SK-N-SH treated with all-trans-retinoic acid at 6 μM for 48 hours (cell line): Measurements from ENCODE around the gene EAF1.

Experiments
- ARNTL ChIP-seq: fragments of 450-650 bp; formaldehyde crosslinking; IDR thresholded peaks from 2 replicates; pipeline ENCODE4 v1.5.0; 2020; ENCODE audit warnings: low read depth, mild to moderate bottlenecking, moderate library complexity, borderline replicate concordance
- BACH2 ChIP-seq: fragments of 250-450 bp; sonication (Bioruptor Pico); IDR thresholded peaks from 2 replicates; pipeline ENCODE4 v1.9.0; 2021; ENCODE audit warnings: mild to moderate bottlenecking, borderline replicate concordance
- ESRRG ChIP-seq: fragments of 250-450 bp; sonication (Bioruptor Pico); IDR thresholded peaks from 2 replicates; pipeline ENCODE4 v1.6.1; 2021; ENCODE audit warnings: mild to moderate bottlenecking
- OSR1 ChIP-seq: fragments of 250-450 bp; sonication (Bioruptor Pico); IDR thresholded peaks from 2 replicates; pipeline ENCODE4 v1.8.0; 2022; ENCODE audit warnings: moderate library complexity, mild to moderate bottlenecking, inconsistent platforms
- POU6F1 ChIP-seq: fragments of 250-450 bp; sonication (Bioruptor Pico); IDR thresholded peaks from 2 replicates; pipeline ENCODE4 v1.8.0; 2021; ENCODE audit warnings: low read depth, mild to moderate bottlenecking, moderate library complexity, borderline replicate concordance
- PPARA ChIP-seq: fragments of 250-450 bp; sonication (Bioruptor Pico); IDR thresholded peaks from 2 replicates; pipeline ENCODE4 v1.5.0; 2020; ENCODE audit warnings: mild to moderate bottlenecking, borderline replicate concordance
- ZFP3 ChIP-seq: fragments of 250-450 bp; sonication (Bioruptor Pico); IDR thresholded peaks from 2 replicates; pipeline ENCODE4 v1.5.0; 2020; ENCODE audit warnings: mild to moderate bottlenecking, moderate library complexity
- TF ChIP-seq, protein P1 (sequence below): fragments of 250-450 bp; sonication (Bioruptor Pico); IDR thresholded peaks from 2 replicates; pipeline ENCODE4 v1.5.0; 2020; ENCODE audit warnings: mild to moderate bottlenecking, moderate library complexity
- TF ChIP-seq, protein P2 (sequence below): fragments of 250-450 bp; sonication (Bioruptor Pico); IDR thresholded peaks from 2 replicates; pipeline ENCODE4 v1.5.1; 2020; ENCODE audit warnings: low read depth, mild to moderate bottlenecking, moderate library complexity
- TF ChIP-seq, protein P3 (sequence below): fragments of 250-450 bp; sonication (Bioruptor Pico); IDR thresholded peaks from 2 replicates; pipeline ENCODE4 v1.8.0; 2020; ENCODE audit warnings: mild to moderate bottlenecking, moderate library complexity, borderline replicate concordance

DNA sequence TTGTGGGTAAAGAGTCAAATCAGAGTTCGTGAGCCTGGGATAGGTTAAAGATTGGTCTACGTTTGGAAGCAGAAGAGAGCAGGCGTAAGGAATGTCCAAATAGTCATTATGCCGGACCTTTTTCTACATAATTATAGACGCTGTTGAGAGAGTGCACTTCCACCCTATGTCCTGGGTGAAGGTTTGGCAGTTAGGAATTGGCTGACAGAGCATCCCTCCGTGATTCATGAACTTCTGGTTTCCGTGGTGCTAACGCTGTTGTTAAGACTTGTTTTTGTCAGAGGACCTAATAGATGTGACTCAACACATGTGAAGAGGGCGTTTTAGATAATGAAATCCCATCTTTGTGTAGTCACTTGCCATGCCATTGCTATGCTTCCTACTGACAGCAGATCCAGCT, 1.1 kb downstream of the EAF1 start:
- TF ChIP-seq, protein P1, sequence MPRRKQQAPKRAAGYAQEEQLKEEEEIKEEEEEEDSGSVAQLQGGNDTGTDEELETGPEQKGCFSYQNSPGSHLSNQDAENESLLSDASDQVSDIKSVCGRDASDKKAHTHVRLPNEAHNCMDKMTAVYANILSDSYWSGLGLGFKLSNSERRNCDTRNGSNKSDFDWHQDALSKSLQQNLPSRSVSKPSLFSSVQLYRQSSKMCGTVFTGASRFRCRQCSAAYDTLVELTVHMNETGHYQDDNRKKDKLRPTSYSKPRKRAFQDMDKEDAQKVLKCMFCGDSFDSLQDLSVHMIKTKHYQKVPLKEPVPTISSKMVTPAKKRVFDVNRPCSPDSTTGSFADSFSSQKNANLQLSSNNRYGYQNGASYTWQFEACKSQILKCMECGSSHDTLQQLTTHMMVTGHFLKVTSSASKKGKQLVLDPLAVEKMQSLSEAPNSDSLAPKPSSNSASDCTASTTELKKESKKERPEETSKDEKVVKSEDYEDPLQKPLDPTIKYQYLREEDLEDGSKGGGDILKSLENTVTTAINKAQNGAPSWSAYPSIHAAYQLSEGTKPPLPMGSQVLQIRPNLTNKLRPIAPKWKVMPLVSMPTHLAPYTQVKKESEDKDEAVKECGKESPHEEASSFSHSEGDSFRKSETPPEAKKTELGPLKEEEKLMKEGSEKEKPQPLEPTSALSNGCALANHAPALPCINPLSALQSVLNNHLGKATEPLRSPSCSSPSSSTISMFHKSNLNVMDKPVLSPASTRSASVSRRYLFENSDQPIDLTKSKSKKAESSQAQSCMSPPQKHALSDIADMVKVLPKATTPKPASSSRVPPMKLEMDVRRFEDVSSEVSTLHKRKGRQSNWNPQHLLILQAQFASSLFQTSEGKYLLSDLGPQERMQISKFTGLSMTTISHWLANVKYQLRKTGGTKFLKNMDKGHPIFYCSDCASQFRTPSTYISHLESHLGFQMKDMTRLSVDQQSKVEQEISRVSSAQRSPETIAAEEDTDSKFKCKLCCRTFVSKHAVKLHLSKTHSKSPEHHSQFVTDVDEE, result no peak
- no peak for TF ChIP-seq ESRRG
- TF ChIP-seq, protein P2, sequence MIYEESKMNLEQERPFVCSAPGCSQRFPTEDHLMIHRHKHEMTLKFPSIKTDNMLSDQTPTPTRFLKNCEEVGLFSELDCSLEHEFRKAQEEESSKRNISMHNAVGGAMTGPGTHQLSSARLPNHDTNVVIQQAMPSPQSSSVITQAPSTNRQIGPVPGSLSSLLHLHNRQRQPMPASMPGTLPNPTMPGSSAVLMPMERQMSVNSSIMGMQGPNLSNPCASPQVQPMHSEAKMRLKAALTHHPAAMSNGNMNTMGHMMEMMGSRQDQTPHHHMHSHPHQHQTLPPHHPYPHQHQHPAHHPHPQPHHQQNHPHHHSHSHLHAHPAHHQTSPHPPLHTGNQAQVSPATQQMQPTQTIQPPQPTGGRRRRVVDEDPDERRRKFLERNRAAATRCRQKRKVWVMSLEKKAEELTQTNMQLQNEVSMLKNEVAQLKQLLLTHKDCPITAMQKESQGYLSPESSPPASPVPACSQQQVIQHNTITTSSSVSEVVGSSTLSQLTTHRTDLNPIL (CRISPR knock-in tag), result no peak
- no peak for TF ChIP-seq ZFP3
- no peak for TF ChIP-seq PPARA (CRISPR knock-in tag)
- TF ChIP-seq BACH2 (CRISPR knock-in tag), result no peak
- TF ChIP-seq OSR1 (CRISPR knock-in tag), result no peak
- no peak for TF ChIP-seq POU6F1
- TF ChIP-seq ARNTL (CRISPR knock-in tag), result no peak
- TF ChIP-seq, protein P3, sequence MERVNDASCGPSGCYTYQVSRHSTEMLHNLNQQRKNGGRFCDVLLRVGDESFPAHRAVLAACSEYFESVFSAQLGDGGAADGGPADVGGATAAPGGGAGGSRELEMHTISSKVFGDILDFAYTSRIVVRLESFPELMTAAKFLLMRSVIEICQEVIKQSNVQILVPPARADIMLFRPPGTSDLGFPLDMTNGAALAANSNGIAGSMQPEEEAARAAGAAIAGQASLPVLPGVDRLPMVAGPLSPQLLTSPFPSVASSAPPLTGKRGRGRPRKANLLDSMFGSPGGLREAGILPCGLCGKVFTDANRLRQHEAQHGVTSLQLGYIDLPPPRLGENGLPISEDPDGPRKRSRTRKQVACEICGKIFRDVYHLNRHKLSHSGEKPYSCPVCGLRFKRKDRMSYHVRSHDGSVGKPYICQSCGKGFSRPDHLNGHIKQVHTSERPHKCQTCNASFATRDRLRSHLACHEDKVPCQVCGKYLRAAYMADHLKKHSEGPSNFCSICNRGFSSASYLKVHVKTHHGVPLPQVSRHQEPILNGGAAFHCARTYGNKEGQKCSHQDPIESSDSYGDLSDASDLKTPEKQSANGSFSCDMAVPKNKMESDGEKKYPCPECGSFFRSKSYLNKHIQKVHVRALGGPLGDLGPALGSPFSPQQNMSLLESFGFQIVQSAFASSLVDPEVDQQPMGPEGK (CRISPR knock-in tag), result no peak
